Measurements from ENCODE around the gene HEPACAM.

DNA sequence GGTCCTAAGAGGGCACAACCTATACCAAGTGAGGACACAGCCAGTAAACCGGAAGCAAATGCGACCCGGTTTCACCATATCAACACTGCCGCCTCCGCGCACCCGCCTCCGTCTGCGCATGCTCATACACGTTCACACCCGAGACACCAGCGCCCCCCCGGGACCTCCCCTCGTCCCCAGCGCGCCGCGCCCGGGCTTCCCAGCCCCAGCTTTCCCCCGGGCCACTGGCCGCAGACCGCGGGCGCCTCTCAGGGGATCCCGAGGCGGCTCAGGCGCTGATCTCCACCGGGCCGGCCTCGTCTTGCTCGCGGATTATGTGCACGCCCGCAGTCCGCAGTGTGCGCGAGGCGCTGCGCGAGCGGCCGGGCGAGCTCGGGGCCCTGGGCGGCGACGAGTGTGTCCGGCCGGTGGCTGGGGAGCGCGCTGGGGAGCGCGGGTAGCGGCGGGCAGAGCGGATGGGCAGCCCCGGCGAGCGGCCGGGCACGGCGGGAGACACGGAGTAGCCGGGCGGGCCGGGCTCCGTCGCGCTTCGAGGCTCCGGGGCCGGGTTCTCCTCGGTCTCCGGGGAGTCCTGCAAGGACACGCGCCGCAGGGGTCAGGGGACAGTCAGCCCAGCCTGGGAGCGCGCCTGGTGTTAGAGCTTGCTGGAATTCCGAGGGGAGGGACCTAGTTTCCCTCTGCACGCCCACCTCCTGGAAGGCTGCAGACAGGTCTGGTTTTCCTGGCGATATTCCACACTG lies 14.8 kb downstream of the HEPACAM start:
- TF ChIP-seq, protein P1, sequence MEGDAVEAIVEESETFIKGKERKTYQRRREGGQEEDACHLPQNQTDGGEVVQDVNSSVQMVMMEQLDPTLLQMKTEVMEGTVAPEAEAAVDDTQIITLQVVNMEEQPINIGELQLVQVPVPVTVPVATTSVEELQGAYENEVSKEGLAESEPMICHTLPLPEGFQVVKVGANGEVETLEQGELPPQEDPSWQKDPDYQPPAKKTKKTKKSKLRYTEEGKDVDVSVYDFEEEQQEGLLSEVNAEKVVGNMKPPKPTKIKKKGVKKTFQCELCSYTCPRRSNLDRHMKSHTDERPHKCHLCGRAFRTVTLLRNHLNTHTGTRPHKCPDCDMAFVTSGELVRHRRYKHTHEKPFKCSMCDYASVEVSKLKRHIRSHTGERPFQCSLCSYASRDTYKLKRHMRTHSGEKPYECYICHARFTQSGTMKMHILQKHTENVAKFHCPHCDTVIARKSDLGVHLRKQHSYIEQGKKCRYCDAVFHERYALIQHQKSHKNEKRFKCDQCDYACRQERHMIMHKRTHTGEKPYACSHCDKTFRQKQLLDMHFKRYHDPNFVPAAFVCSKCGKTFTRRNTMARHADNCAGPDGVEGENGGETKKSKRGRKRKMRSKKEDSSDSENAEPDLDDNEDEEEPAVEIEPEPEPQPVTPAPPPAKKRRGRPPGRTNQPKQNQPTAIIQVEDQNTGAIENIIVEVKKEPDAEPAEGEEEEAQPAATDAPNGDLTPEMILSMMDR (IDR thresholded peaks at IDR 0.05; ENCODE audit: insufficient read depth, low read length, poor library complexity, severe bottlenecking), result no peak
- no peak for TF ChIP-seq EZH2phosphoT487 (conservative IDR thresholded peaks at IDR 0.05; ENCODE audit: low read length)

All from SU-DHL-6 (cell line).